HFFc6 (cell line): ENCODE data around the gene LARGE1. TPM values are rescaled to one million over a fixed set of nuclear protein-coding genes. Genes with fewer than 3 reads are reported as not detected.

ENCODE experiments used
- DNase-seq: peaks from one replicate; pipeline ENCODE4 v3.0.0-alpha.2; 2018
- H3K27ac Mint-ChIP-seq: 2 replicates; pipeline ENCODE4 v1.8.0; 2020; ENCODE audit warnings: mild to moderate bottlenecking, mixed read lengths
- H3K27me3 Mint-ChIP-seq: 2 replicates; pipeline ENCODE4 v1.8.0; 2021; ENCODE audit warnings: mild to moderate bottlenecking, moderate library complexity, mixed read lengths; ENCODE audit not compliant: insufficient read depth
- H3K36me3 Mint-ChIP-seq: 2 replicates; pipeline ENCODE4 v1.8.0; 2021; ENCODE audit warnings: low read depth, mixed read lengths
- H3K4me1 Mint-ChIP-seq: 2 replicates; pipeline ENCODE4 v1.8.0; 2020; ENCODE audit warnings: low read depth, mixed read lengths
- H3K4me3 Mint-ChIP-seq: 2 replicates; pipeline ENCODE4 v1.8.0; 2020; ENCODE audit warnings: mild to moderate bottlenecking, moderate library complexity, mixed read lengths
- H3K9me3 Mint-ChIP-seq: 2 replicates; pipeline ENCODE4 v1.8.0; 2020; ENCODE audit warnings: mild to moderate bottlenecking, mixed read lengths
- total RNA-seq, 6 experiments: library from RNA; stranded (reverse); fragmentation: NEBNext Ultra II Directional; extraction: Animal tissue kit (Norgen Biotek cat#: 25700); gene quantifications; 2 replicates in 1 of 6; 3 replicates in 5 of 6; pipeline ENCODE4 v1.2.3, GENCODE V29; 2021
- TF ChIP-seq, protein P1 (sequence below): fragments of 200-600 bp; sonication (generic); IDR thresholded peaks from 2 replicates; pipeline ENCODE4 v1.5.0; 2021; ENCODE audit warnings: antibody characterized with exemption, mild to moderate bottlenecking

Gene LARGE1
- total RNA-seq, 6 experiments from 2014 or later, result 4.9 to 7.3 (median 6.5) TPM

DNA sequence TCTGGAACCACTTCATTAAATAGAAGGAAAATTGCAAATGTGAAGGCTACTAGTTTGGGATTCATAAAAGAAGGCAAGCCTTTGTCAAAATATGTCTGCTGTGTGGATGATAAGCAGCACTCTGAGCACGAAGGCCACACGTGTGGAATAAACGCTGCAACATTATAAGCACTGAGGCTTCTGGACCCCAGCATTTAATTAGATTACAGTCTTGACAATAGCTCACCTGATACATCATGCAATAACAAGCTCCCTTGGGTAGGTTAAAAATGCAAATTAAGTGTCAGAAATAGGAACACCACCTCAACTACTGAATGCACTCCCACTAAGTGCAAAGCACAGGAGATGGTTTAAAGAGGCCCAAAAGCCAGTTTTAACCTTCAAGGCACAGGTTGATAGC lies 179.3 kb downstream of the LARGE1 start:
- no peaks in the 10 kb centered on the region for H3K27me3 Mint-ChIP-seq
- peaks cover 20% of the 10 kb centered on the region for H3K36me3 Mint-ChIP-seq
- DNase-seq, result no peak
- H3K4me1 Mint-ChIP-seq, result no peaks in the 10 kb centered on the region
- peaks cover 83% of the 10 kb centered on the region for H3K9me3 Mint-ChIP-seq
- TF ChIP-seq, protein P1, sequence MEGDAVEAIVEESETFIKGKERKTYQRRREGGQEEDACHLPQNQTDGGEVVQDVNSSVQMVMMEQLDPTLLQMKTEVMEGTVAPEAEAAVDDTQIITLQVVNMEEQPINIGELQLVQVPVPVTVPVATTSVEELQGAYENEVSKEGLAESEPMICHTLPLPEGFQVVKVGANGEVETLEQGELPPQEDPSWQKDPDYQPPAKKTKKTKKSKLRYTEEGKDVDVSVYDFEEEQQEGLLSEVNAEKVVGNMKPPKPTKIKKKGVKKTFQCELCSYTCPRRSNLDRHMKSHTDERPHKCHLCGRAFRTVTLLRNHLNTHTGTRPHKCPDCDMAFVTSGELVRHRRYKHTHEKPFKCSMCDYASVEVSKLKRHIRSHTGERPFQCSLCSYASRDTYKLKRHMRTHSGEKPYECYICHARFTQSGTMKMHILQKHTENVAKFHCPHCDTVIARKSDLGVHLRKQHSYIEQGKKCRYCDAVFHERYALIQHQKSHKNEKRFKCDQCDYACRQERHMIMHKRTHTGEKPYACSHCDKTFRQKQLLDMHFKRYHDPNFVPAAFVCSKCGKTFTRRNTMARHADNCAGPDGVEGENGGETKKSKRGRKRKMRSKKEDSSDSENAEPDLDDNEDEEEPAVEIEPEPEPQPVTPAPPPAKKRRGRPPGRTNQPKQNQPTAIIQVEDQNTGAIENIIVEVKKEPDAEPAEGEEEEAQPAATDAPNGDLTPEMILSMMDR, result no peak
- H3K4me3 Mint-ChIP-seq, result no peak overlapping the region
- H3K27ac Mint-ChIP-seq, result no peak overlapping the region

DNA sequence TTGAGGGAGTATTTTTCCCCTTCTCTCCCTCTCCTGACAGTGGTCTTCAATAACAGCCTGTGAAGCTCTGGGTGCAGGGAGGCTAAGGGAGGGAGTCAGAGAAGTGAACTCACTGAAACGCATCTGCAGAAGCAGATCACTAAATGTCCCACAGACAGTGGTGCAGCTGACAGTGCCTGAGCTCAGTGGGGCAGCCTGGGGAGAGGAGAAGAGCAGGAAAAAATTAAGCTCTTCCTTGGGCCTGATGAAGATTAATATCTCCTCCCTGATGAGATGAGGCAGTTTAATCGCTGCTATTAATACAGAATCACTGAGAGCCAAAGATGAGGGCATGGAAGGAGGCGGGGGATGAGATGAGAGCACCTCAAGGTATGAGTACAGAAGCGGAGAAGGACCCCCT lies 180.8 kb downstream of the LARGE1 start:
- no peak for DNase-seq
- no peak overlapping the region for H3K4me3 Mint-ChIP-seq
- peaks cover 83% of the 10 kb centered on the region for H3K9me3 Mint-ChIP-seq

DNA sequence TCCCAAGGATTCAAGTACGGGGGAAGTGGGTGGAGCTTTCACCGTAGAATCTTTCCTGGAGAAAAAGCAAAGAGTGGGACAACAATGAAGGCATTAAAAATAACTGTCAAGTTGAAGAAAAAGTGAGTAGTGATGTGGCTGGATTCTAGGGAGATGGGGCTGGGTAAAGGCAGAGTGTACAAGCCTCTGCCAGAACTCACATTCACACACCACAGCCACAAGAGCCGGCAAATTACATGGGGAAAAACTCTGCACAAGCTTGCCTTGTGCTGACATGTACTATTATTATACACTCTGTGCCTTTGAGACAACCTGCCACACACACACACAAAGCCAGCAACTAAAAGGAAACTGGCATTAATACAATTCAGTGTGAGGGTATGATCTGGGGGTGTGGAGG lies 182.6 kb downstream of the LARGE1 start:
- no peak overlapping the region for H3K27ac Mint-ChIP-seq
- H3K36me3 Mint-ChIP-seq, result peaks cover 5% of the 10 kb centered on the region; the same call in 1 of the 2 replicates
- TF ChIP-seq, protein P1, result no peak
- H3K27me3 Mint-ChIP-seq, result no peaks in the 10 kb centered on the region
- no peak for DNase-seq
- peaks cover 82% of the 10 kb centered on the region for H3K9me3 Mint-ChIP-seq
- no peaks in the 10 kb centered on the region for H3K4me1 Mint-ChIP-seq
- H3K4me3 Mint-ChIP-seq, result no peak overlapping the region

More for the DNA sequence above, 180.8 kb downstream of the LARGE1 start:
- no peaks in the 10 kb centered on the region for H3K27me3 Mint-ChIP-seq
- peaks cover 12% of the 10 kb centered on the region for H3K36me3 Mint-ChIP-seq
- TF ChIP-seq, protein P1, result no peak
- no peak overlapping the region for H3K27ac Mint-ChIP-seq
- no peaks in the 10 kb centered on the region for H3K4me1 Mint-ChIP-seq

DNA sequence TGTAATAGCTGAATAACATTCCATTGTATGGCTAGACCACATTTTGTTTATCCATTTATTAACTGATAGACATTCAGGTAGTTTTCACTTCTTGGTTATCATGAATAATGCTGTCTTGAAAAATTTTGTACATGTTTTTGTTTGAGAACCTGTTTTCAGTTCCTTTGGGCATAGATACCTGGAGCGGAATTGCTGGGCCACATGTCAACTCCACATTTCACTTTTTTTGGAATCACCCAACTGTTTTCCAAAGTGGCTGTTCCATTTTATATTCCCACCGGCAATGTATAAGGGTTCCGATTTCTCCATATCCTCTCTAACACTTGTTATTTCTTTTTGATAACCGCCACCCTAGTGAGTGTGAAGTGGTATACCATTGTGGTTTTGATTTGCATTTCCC lies 184.3 kb downstream of the LARGE1 start:
- peaks cover 5% of the 10 kb centered on the region; the same call in 1 of the 2 replicates for H3K36me3 Mint-ChIP-seq
- no peak overlapping the region for H3K4me3 Mint-ChIP-seq
- H3K9me3 Mint-ChIP-seq, result peaks cover 79% of the 10 kb centered on the region
- TF ChIP-seq, protein P1, result no peak
- no peaks in the 10 kb centered on the region for H3K4me1 Mint-ChIP-seq
- no peak for DNase-seq
- no peak overlapping the region for H3K27ac Mint-ChIP-seq
- no peaks in the 10 kb centered on the region for H3K27me3 Mint-ChIP-seq

DNA sequence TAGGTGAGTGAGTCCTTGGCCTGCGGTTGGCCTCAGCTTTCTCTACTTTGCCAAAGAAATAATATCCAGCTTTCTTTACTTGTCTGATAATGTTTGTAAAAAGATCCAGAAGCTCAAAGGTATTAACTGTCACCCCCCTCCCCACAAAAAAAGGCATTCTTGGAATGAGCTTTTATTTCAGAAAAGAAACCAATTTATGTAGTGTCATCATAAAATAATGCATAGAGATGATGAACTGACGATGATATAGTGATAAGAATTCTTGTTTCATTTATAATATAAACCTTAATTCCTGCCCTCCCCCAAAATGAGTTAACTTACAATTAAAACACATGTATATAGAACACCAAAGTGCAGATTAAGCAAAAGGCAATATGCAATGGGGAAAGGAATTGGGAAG lies 191.4 kb downstream of the LARGE1 start:
- peaks cover 10% of the 10 kb centered on the region; the same call in 1 of the 2 replicates for H3K4me1 Mint-ChIP-seq
- TF ChIP-seq, protein P1, result no peak
- no peak overlapping the region for H3K27ac Mint-ChIP-seq
- peaks cover 9% of the 10 kb centered on the region; the same call in 1 of the 2 replicates for H3K36me3 Mint-ChIP-seq
- no peaks in the 10 kb centered on the region; the same call in 1 of the 2 replicates for H3K27me3 Mint-ChIP-seq
- DNase-seq, result no peak
- no peak overlapping the region for H3K4me3 Mint-ChIP-seq
- peaks cover 61% of the 10 kb centered on the region for H3K9me3 Mint-ChIP-seq
